Measurements from ENCODE around the gene DYNC2H1.

DYNC2H1 gene

GRCh38 chr11:103071008-103071407 lies 38.2 kb upstream of the DYNC2H1 start:
- no peak overlapping the region for H2BK120ac ChIP-seq (ENCODE audit: low read depth, low read length)
- H4K5ac ChIP-seq (ENCODE audit: low read length): no peak overlapping the region
- no peak overlapping the region for H3K27ac ChIP-seq (ENCODE audit: low read depth, low read length)
- H3K23ac ChIP-seq (ENCODE audit: low read length): no peak overlapping the region
- H3K79me1 ChIP-seq (ENCODE audit: low read length): peaks cover 9% of the 10 kb centered on the region
- DNase-seq: no peak
- H2AK5ac ChIP-seq (ENCODE audit: low read length): no peak overlapping the region
- no peak overlapping the region for H4K8ac ChIP-seq (ENCODE audit: low read depth, low read length)
- H3K4me2 ChIP-seq (ENCODE audit: low read length): no peak overlapping the region
- H3K36me3 ChIP-seq (ENCODE audit: control insufficient read depth, insufficient read depth, low read length): peaks cover 1% of the 10 kb centered on the region
- H3K9ac ChIP-seq (ENCODE audit: low read length): no peak overlapping the region
- no peak overlapping the region for H2BK5ac ChIP-seq (ENCODE audit: low read length)
- no peak overlapping the region for H3K4me3 ChIP-seq (ENCODE audit: low read length)
- H3K4me1 ChIP-seq (ENCODE audit: control insufficient read depth, low read depth, low read length): no peaks in the 10 kb centered on the region
- H3K56ac ChIP-seq (ENCODE audit: low read length): no peak overlapping the region
- no peak overlapping the region for H2BK15ac ChIP-seq (replicated peaks; ENCODE audit: low read depth)
- no peaks in the 10 kb centered on the region for H3K27me3 ChIP-seq (ENCODE audit: insufficient read depth, low read length, poor library complexity)
- peaks cover 26% of the 10 kb centered on the region for H3K79me2 ChIP-seq (ENCODE audit: control insufficient read depth, insufficient read depth, low read length)
- no peak overlapping the region for H3K4ac ChIP-seq (ENCODE audit: low read depth, low read length)
- H3K18ac ChIP-seq (ENCODE audit: low read length): no peak overlapping the region

GRCh38 chr11:103076361-103076760 lies 32.9 kb upstream of the DYNC2H1 start:
- H3K36me3 ChIP-seq (ENCODE audit: control insufficient read depth, insufficient read depth, low read length): peaks cover 12% of the 10 kb centered on the region
- H2AK5ac ChIP-seq (ENCODE audit: low read length): no peak overlapping the region
- H3K4me2 ChIP-seq (ENCODE audit: low read length): no peak overlapping the region
- DNase-seq: no peak
- H3K79me2 ChIP-seq (ENCODE audit: control insufficient read depth, insufficient read depth, low read length): peaks cover 10% of the 10 kb centered on the region
- peaks cover 6% of the 10 kb centered on the region for H3K79me1 ChIP-seq (ENCODE audit: low read length)
- H3K27me3 ChIP-seq (ENCODE audit: insufficient read depth, low read length, poor library complexity): no peaks in the 10 kb centered on the region
- H3K27ac ChIP-seq (ENCODE audit: low read depth, low read length): no peak overlapping the region
- H2BK5ac ChIP-seq (ENCODE audit: low read length): no peak overlapping the region
- H3K56ac ChIP-seq (ENCODE audit: low read length): no peak overlapping the region
- no peaks in the 10 kb centered on the region for H3K4me1 ChIP-seq (ENCODE audit: control insufficient read depth, low read depth, low read length)
- no peak overlapping the region for H2BK15ac ChIP-seq (replicated peaks; ENCODE audit: low read depth)
- no peak overlapping the region for H4K5ac ChIP-seq (ENCODE audit: low read length)
- H3K4me3 ChIP-seq (ENCODE audit: low read length): no peak overlapping the region
- H3K23ac ChIP-seq (ENCODE audit: low read length): no peak overlapping the region
- H3K9ac ChIP-seq (ENCODE audit: low read length): no peak overlapping the region
- no peak overlapping the region for H3K18ac ChIP-seq (ENCODE audit: low read length)
- H3K4ac ChIP-seq (ENCODE audit: low read depth, low read length): no peak overlapping the region
- no CpG with 5 or more reads among the region's 3 CpGs for WGBS (ENCODE audit: extremely low coverage, insufficient coverage, low lambda C conversion rate)
- no peak overlapping the region for H4K8ac ChIP-seq (ENCODE audit: low read depth, low read length)
- no peak overlapping the region for H2BK120ac ChIP-seq (ENCODE audit: low read depth, low read length)

GRCh38 chr11:103077554-103077953 lies 31.7 kb upstream of the DYNC2H1 start:
- Histone ChIP-seq H2AK5ac (ENCODE audit: low read length) (no peak overlapping the region), H3K9ac (ENCODE audit: low read length) (no peak overlapping the region), H3K4me3 (ENCODE audit: low read length) (no peak overlapping the region), H3K79me1 (ENCODE audit: low read length) (peaks cover 6% of the 10 kb centered on the region), H4K5ac (ENCODE audit: low read length) (no peak overlapping the region), H3K4me1 (ENCODE audit: control insufficient read depth, low read depth, low read length) (no peaks in the 10 kb centered on the region), H3K4me2 (ENCODE audit: low read length) (no peak overlapping the region), H2BK5ac (ENCODE audit: low read length) (no peak overlapping the region), H4K8ac (ENCODE audit: low read depth, low read length) (no peak overlapping the region), H2BK15ac (replicated peaks; ENCODE audit: low read depth) (no peak overlapping the region), H2BK120ac (ENCODE audit: low read depth, low read length) (no peak overlapping the region), H3K23ac (ENCODE audit: low read length) (no peak overlapping the region), H3K27me3 (ENCODE audit: insufficient read depth, low read length, poor library complexity) (no peaks in the 10 kb centered on the region), H3K4ac (ENCODE audit: low read depth, low read length) (no peak overlapping the region), H3K56ac (ENCODE audit: low read length) (no peak overlapping the region), H3K36me3 (ENCODE audit: control insufficient read depth, insufficient read depth, low read length) (peaks cover 12% of the 10 kb centered on the region), H3K79me2 (ENCODE audit: control insufficient read depth, insufficient read depth, low read length) (peaks cover 8% of the 10 kb centered on the region), H3K27ac (ENCODE audit: low read depth, low read length) (no peak overlapping the region), H3K18ac (ENCODE audit: low read length) (no peak overlapping the region)
- WGBS (ENCODE audit: extremely low coverage, insufficient coverage, low lambda C conversion rate): no CpG with 5 or more reads among the region's 3 CpGs
- DNase-seq: no peak

GRCh38 chr11:103078710-103079109 lies 30.5 kb upstream of the DYNC2H1 start:
- WGBS (ENCODE audit: extremely low coverage, insufficient coverage, low lambda C conversion rate): no CpG with 5 or more reads among the region's 5 CpGs

GRCh38 chr11:103079833-103080232 lies 29.4 kb upstream of the DYNC2H1 start:
- Histone ChIP-seq H3K79me1 (ENCODE audit: low read length) (peaks cover 4% of the 10 kb centered on the region), H3K23ac (ENCODE audit: low read length) (no peak overlapping the region), H3K27me3 (ENCODE audit: insufficient read depth, low read length, poor library complexity) (no peaks in the 10 kb centered on the region), H3K56ac (ENCODE audit: low read length) (no peak overlapping the region), H2BK5ac (ENCODE audit: low read length) (no peak overlapping the region), H3K18ac (ENCODE audit: low read length) (no peak overlapping the region), H3K79me2 (ENCODE audit: control insufficient read depth, insufficient read depth, low read length) (peaks cover 8% of the 10 kb centered on the region), H3K4me1 (ENCODE audit: control insufficient read depth, low read depth, low read length) (no peaks in the 10 kb centered on the region), H4K8ac (ENCODE audit: low read depth, low read length) (no peak overlapping the region), H3K4ac (ENCODE audit: low read depth, low read length) (no peak overlapping the region), H2AK5ac (ENCODE audit: low read length) (no peak overlapping the region), H3K9ac (ENCODE audit: low read length) (no peak overlapping the region), H2BK120ac (ENCODE audit: low read depth, low read length) (no peak overlapping the region), H3K4me2 (ENCODE audit: low read length) (no peak overlapping the region), H3K4me3 (ENCODE audit: low read length) (no peak overlapping the region), H2BK15ac (replicated peaks; ENCODE audit: low read depth) (no peak overlapping the region), H3K36me3 (ENCODE audit: control insufficient read depth, insufficient read depth, low read length) (peaks cover 12% of the 10 kb centered on the region), H4K5ac (ENCODE audit: low read length) (no peak overlapping the region), H3K27ac (ENCODE audit: low read depth, low read length) (no peak overlapping the region)
- DNase-seq: no peak
- WGBS (ENCODE audit: extremely low coverage, insufficient coverage, low lambda C conversion rate): no CpG with 5 or more reads among the region's 1 CpG

More at GRCh38 chr11:103078710-103079109, 30.5 kb upstream of the DYNC2H1 start:
- no peak overlapping the region for H3K4me2 ChIP-seq (ENCODE audit: low read length)
- no peak overlapping the region for H3K4me3 ChIP-seq (ENCODE audit: low read length)
- H3K27me3 ChIP-seq (ENCODE audit: insufficient read depth, low read length, poor library complexity): no peaks in the 10 kb centered on the region
- DNase-seq: no peak
- H4K8ac ChIP-seq (ENCODE audit: low read depth, low read length): no peak overlapping the region
- no peak overlapping the region for H3K18ac ChIP-seq (ENCODE audit: low read length)
- no peak overlapping the region for H2BK15ac ChIP-seq (replicated peaks; ENCODE audit: low read depth)
- no peak overlapping the region for H4K5ac ChIP-seq (ENCODE audit: low read length)
- no peak overlapping the region for H3K9ac ChIP-seq (ENCODE audit: low read length)
- H3K56ac ChIP-seq (ENCODE audit: low read length): no peak overlapping the region
- H2BK120ac ChIP-seq (ENCODE audit: low read depth, low read length): no peak overlapping the region
- H3K36me3 ChIP-seq (ENCODE audit: control insufficient read depth, insufficient read depth, low read length): peaks cover 12% of the 10 kb centered on the region
- H3K23ac ChIP-seq (ENCODE audit: low read length): no peak overlapping the region
- H3K27ac ChIP-seq (ENCODE audit: low read depth, low read length): no peak overlapping the region
- no peak overlapping the region for H3K4ac ChIP-seq (ENCODE audit: low read depth, low read length)
- peaks cover 8% of the 10 kb centered on the region for H3K79me2 ChIP-seq (ENCODE audit: control insufficient read depth, insufficient read depth, low read length)
- no peaks in the 10 kb centered on the region for H3K4me1 ChIP-seq (ENCODE audit: control insufficient read depth, low read depth, low read length)
- no peak overlapping the region for H2AK5ac ChIP-seq (ENCODE audit: low read length)
- H2BK5ac ChIP-seq (ENCODE audit: low read length): no peak overlapping the region
- H3K79me1 ChIP-seq (ENCODE audit: low read length): peaks cover 6% of the 10 kb centered on the region

GRCh38 chr11:103085758-103086365 lies 23.4 kb upstream of the DYNC2H1 start:
- Histone ChIP-seq H2BK5ac (ENCODE audit: low read length) (no peak overlapping the region), H4K5ac (ENCODE audit: low read length) (no peak overlapping the region), H3K23ac (ENCODE audit: low read length) (no peak overlapping the region), H3K27me3 (ENCODE audit: insufficient read depth, low read length, poor library complexity) (no peaks in the 10 kb centered on the region), H3K36me3 (ENCODE audit: control insufficient read depth, insufficient read depth, low read length) (no peaks in the 10 kb centered on the region), H4K8ac (ENCODE audit: low read depth, low read length) (no peak overlapping the region), H2BK15ac (replicated peaks; ENCODE audit: low read depth) (no peak overlapping the region), H3K79me2 (ENCODE audit: control insufficient read depth, insufficient read depth, low read length) (peaks cover 29% of the 10 kb centered on the region), H3K79me1 (ENCODE audit: low read length) (peaks cover 2% of the 10 kb centered on the region), H3K27ac (ENCODE audit: low read depth, low read length) (no peak overlapping the region), H3K9ac (ENCODE audit: low read length) (no peak overlapping the region), H3K4ac (ENCODE audit: low read depth, low read length) (no peak overlapping the region), H3K4me2 (ENCODE audit: low read length) (no peak overlapping the region), H3K18ac (ENCODE audit: low read length) (no peak overlapping the region), H3K56ac (ENCODE audit: low read length) (no peak overlapping the region), H2AK5ac (ENCODE audit: low read length) (no peak overlapping the region), H2BK120ac (ENCODE audit: low read depth, low read length) (no peak overlapping the region), H3K4me1 (ENCODE audit: control insufficient read depth, low read depth, low read length) (no peaks in the 10 kb centered on the region), H3K4me3 (ENCODE audit: low read length) (no peak overlapping the region)
- no CpG with 5 or more reads among the region's 1 CpG for WGBS (ENCODE audit: extremely low coverage, insufficient coverage, low lambda C conversion rate)
- no peak for DNase-seq

All from mesendoderm (in vitro differentiated cells).